ENCODE results near the gene MUCL3. TPM values are rescaled to one million over a fixed set of nuclear protein-coding genes. Genes with fewer than 3 reads are reported as not detected.
A peak's percentile ranks its signal among the peaks of the same experiment; 100 is the strongest.

The MUCL3 gene
- total and polyA plus RNA-seq, 10 of the 15 experiments (the other 5 are each of a cell fraction or from before 2014, with no cell fraction given) = 0.03 to 1.4 (median 0.61) TPM

DNA sequence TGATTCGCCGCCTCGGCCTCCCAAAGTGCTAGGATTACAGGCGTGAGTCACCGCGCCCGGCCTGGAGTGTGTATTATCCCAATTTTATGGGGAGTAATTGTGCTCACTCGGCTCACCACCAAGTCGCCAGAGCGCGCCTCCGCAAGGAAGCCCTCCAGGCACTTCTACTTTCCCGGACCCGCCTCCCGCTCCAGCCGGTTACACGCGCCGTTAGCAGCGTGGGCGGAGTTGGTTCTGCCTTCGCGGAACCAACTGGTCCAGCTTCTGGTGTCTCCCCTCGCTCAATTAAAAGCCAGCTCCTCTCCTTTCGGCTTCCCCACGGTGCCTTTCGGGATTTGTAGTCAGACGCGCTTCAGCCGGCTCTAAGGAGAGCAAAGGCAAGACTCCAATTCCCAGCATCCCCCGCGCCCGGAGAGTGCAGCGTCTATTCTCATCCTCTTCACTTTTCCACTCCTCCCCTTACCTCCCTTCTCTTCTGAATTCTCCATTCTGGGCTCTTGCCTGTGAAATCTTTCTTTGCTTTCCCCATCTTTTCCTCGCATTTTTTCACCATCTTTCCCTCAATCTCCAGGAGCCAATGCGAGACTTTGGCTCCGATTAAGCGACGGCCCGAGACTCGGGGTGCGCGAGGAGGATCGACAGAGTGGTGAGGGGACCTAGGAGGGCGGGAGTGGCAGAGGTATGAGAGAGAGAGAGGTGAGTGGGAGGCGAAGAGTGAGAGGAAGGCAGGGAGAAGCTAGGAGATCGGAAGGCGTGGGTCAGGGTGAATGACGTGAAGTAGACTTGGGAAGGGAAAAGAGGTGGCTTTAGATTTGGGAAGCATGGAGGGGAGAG lies 32.8 kb upstream of the MUCL3 start, which contains the start of gene GTF2H4 (continued):
- no peak for TF ChIP-seq EP300 (IDR thresholded peaks at IDR 0.05; ENCODE audit: borderline replicate concordance in 1 of 2, control insufficient read depth in 1 of 2, low read depth in 2 of 2, low read length in 2 of 2)
- peak; percentile 82 for TF ChIP-seq NR2C1 (IDR thresholded peaks at IDR 0.05)
- TF ChIP-seq NFIC (IDR thresholded peaks at IDR 0.05; ENCODE audit: low read depth, low read length) = no peak; the same call in 1 of the 2 replicates
- TF ChIP-seq SIN3A (IDR thresholded peaks at IDR 0.05; ENCODE audit: low read depth, low read length) = peak; percentile 81; the same call in 1 of the 2 replicates
- peak; percentile 18; the same call in 1 of the 2 replicates for TF ChIP-seq TCF12 (IDR thresholded peaks at IDR 0.05; ENCODE audit: low read depth, low read length)
- TF ChIP-seq SUPT20H (IDR thresholded peaks at IDR 0.05; ENCODE audit: borderline replicate concordance, control insufficient read depth, low read depth, low read length) = no peak
- TF ChIP-seq, protein P1, sequence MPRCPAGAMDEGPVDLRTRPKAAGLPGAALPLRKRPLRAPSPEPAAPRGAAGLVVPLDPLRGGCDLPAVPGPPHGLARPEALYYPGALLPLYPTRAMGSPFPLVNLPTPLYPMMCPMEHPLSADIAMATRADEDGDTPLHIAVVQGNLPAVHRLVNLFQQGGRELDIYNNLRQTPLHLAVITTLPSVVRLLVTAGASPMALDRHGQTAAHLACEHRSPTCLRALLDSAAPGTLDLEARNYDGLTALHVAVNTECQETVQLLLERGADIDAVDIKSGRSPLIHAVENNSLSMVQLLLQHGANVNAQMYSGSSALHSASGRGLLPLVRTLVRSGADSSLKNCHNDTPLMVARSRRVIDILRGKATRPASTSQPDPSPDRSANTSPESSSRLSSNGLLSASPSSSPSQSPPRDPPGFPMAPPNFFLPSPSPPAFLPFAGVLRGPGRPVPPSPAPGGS (IDR thresholded peaks at IDR 0.05; ENCODE audit: borderline replicate concordance, insufficient read depth, low read depth, low read length, poor library complexity, severe bottlenecking) = no peak
- peak; percentile 99 for TF ChIP-seq HCFC1 (IDR thresholded peaks at IDR 0.05; ENCODE audit: low read length)
- no peak for TF ChIP-seq YBX1 (IDR thresholded peaks at IDR 0.05)
- no peak for TF ChIP-seq NR2C2 (IDR thresholded peaks at IDR 0.05; ENCODE audit: borderline replicate concordance, control insufficient read depth, insufficient read length, low read depth)
- TF ChIP-seq, protein P2, sequence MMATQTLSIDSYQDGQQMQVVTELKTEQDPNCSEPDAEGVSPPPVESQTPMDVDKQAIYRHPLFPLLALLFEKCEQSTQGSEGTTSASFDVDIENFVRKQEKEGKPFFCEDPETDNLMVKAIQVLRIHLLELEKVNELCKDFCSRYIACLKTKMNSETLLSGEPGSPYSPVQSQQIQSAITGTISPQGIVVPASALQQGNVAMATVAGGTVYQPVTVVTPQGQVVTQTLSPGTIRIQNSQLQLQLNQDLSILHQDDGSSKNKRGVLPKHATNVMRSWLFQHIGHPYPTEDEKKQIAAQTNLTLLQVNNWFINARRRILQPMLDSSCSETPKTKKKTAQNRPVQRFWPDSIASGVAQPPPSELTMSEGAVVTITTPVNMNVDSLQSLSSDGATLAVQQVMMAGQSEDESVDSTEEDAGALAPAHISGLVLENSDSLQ (IDR thresholded peaks at IDR 0.05) = peak; percentile 51
- TF ChIP-seq BMI1 (IDR thresholded peaks at IDR 0.05; ENCODE audit: borderline replicate concordance) = no peak
- TF ChIP-seq, protein P3, sequence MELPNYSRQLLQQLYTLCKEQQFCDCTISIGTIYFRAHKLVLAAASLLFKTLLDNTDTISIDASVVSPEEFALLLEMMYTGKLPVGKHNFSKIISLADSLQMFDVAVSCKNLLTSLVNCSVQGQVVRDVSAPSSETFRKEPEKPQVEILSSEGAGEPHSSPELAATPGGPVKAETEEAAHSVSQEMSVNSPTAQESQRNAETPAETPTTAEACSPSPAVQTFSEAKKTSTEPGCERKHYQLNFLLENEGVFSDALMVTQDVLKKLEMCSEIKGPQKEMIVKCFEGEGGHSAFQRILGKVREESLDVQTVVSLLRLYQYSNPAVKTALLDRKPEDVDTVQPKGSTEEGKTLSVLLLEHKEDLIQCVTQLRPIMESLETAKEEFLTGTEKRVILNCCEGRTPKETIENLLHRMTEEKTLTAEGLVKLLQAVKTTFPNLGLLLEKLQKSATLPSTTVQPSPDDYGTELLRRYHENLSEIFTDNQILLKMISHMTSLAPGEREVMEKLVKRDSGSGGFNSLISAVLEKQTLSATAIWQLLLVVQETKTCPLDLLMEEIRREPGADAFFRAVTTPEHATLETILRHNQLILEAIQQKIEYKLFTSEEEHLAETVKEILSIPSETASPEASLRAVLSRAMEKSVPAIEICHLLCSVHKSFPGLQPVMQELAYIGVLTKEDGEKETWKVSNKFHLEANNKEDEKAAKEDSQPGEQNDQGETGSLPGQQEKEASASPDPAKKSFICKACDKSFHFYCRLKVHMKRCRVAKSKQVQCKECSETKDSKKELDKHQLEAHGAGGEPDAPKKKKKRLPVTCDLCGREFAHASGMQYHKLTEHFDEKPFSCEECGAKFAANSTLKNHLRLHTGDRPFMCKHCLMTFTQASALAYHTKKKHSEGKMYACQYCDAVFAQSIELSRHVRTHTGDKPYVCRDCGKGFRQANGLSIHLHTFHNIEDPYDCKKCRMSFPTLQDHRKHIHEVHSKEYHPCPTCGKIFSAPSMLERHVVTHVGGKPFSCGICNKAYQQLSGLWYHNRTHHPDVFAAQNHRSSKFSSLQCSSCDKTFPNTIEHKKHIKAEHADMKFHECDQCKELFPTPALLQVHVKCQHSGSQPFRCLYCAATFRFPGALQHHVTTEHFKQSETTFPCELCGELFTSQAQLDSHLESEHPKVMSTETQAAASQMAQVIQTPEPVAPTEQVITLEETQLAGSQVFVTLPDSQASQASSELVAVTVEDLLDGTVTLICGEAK (IDR thresholded peaks at IDR 0.05; ENCODE audit: borderline replicate concordance) = peak; percentile 99
- TF ChIP-seq, protein P4, sequence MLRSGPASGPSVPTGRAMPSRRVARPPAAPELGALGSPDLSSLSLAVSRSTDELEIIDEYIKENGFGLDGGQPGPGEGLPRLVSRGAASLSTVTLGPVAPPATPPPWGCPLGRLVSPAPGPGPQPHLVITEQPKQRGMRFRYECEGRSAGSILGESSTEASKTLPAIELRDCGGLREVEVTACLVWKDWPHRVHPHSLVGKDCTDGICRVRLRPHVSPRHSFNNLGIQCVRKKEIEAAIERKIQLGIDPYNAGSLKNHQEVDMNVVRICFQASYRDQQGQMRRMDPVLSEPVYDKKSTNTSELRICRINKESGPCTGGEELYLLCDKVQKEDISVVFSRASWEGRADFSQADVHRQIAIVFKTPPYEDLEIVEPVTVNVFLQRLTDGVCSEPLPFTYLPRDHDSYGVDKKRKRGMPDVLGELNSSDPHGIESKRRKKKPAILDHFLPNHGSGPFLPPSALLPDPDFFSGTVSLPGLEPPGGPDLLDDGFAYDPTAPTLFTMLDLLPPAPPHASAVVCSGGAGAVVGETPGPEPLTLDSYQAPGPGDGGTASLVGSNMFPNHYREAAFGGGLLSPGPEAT (IDR thresholded peaks at IDR 0.05; ENCODE audit: low read depth) = peak; percentile 99
- TF ChIP-seq TCF3 (IDR thresholded peaks at IDR 0.05; ENCODE audit: borderline replicate concordance, insufficient read depth, low read depth, low read length) = 0 out of 2 replicates have a peak, but pooled peaks have one; percentile 53
- TF ChIP-seq, protein P5, sequence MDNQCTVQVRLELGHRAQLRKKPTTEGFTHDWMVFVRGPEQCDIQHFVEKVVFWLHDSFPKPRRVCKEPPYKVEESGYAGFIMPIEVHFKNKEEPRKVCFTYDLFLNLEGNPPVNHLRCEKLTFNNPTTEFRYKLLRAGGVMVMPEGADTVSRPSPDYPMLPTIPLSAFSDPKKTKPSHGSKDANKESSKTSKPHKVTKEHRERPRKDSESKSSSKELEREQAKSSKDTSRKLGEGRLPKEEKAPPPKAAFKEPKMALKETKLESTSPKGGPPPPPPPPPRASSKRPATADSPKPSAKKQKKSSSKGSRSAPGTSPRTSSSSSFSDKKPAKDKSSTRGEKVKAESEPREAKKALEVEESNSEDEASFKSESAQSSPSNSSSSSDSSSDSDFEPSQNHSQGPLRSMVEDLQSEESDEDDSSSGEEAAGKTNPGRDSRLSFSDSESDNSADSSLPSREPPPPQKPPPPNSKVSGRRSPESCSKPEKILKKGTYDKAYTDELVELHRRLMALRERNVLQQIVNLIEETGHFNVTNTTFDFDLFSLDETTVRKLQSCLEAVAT (IDR thresholded peaks at IDR 0.05) = peak; percentile 74
- TF ChIP-seq MTA2 (IDR thresholded peaks at IDR 0.05; ENCODE audit: low read depth) = peak; percentile 51
- TF ChIP-seq MYC (IDR thresholded peaks at IDR 0.05; ENCODE audit: insufficient read depth, insufficient read length, insufficient replicate concordance, low read length, severe bottlenecking) = peak; percentile 60
